Choroid plexus epithelial cell (primary cell): Measurements from ENCODE around the gene MTA1.

Experiments
- DNase-seq: peaks from one replicate; pipeline ENCODE4 v3.0.0-alpha.2; 2010; ENCODE audit warnings: low read depth
- H3K4me3 ChIP-seq: 2 replicates; pipeline ENCODE4 v1.5.1; 2011; ENCODE audit warnings: low read depth, mild to moderate bottlenecking, control low read depth, low read length, moderate library complexity
- TF ChIP-seq, protein P1 (sequence below): conservative IDR thresholded peaks from 2 replicates; pipeline ENCODE4 v1.5.1; 2011; ENCODE audit warnings: low read depth, mild to moderate bottlenecking, control low read depth, inconsistent platforms, low read length, moderate library complexity

The MTA1 gene

DNA sequence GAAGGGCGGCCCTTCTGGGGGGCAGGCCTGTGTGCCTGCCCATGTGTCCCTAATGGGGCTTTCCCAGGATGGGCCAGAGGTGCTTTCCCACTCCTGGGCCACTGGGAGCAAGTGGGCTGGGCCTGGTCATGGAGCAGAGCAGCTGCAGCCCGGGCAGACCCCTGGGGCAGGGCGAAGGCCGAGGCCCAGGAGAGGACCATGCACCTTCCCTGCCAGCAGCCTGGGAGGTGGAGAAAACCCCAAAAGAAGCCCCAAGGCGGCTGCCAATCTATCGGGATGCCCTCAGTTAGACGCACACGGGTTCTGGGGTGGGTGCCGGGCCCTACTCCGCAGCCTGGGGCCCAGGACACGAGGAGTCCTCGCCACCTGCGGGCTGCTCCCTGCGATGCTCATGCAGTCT is 38.9 kb downstream of the MTA1 start:
- DNase-seq: no peak
- TF ChIP-seq, protein P1, sequence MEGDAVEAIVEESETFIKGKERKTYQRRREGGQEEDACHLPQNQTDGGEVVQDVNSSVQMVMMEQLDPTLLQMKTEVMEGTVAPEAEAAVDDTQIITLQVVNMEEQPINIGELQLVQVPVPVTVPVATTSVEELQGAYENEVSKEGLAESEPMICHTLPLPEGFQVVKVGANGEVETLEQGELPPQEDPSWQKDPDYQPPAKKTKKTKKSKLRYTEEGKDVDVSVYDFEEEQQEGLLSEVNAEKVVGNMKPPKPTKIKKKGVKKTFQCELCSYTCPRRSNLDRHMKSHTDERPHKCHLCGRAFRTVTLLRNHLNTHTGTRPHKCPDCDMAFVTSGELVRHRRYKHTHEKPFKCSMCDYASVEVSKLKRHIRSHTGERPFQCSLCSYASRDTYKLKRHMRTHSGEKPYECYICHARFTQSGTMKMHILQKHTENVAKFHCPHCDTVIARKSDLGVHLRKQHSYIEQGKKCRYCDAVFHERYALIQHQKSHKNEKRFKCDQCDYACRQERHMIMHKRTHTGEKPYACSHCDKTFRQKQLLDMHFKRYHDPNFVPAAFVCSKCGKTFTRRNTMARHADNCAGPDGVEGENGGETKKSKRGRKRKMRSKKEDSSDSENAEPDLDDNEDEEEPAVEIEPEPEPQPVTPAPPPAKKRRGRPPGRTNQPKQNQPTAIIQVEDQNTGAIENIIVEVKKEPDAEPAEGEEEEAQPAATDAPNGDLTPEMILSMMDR: no peak
- no peak overlapping the region for H3K4me3 ChIP-seq

- no peak overlapping the region for H3K4me3 ChIP-seq
- TF ChIP-seq, protein P1: no peak
- no peak for DNase-seq
Measured at GRCh38 chr14:105460116-105460515, 40.5 kb downstream of the MTA1 start.

GRCh38 chr14:105460616-105461015 is 41.0 kb downstream of the MTA1 start:
- no peak overlapping the region for H3K4me3 ChIP-seq
- no peak for DNase-seq
- TF ChIP-seq, protein P1: no peak

DNA sequence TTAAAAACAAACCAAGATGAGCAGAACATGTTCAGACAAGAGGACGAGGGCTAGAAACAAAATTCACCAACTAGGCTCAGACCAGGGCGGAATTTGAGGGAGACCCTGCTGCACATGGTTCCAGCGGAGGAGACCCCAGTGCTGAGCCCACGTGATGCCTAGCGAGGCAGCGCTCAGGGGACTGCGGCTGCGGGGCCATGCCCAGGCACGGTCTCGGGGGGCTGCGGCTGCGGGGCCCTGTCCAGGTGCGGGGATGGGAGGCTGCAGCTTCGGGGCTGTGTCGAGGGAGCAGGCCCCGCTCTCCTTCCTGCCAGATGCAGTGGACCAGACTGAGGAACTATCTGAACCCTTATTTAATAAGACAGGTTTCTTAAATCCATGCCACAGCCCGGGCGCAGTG is 42.3 kb downstream of the MTA1 start:
- H3K4me3 ChIP-seq: no peak overlapping the region
- DNase-seq: no peak
- TF ChIP-seq, protein P1: no peak

- DNase-seq: no peak
- H3K4me3 ChIP-seq: no peak overlapping the region
- TF ChIP-seq, protein P1: no peak
Measured at GRCh38 chr14:105464501-105464900, 44.9 kb downstream of the MTA1 start.

- TF ChIP-seq, protein P1: no peak
- no peak overlapping the region for H3K4me3 ChIP-seq
- DNase-seq: peak; percentile 41
Measured at GRCh38 chr14:105465209-105466031, 45.8 kb downstream of the MTA1 start.
